NCI-H2196 treated with DMSO at 0.1 percent for 48 hours (cell line): ENCODE measurements around the gene CALML3.
A peak's percentile ranks its signal among the peaks of the same experiment; 100 is the strongest.

Source experiments
- DNase-seq: peaks from one replicate; lab custom pipeline; 2025; ENCODE audit not compliant: unreplicated experiment; lab: John Stamatoyannopoulos, UW

Gene CALML3

DNA sequence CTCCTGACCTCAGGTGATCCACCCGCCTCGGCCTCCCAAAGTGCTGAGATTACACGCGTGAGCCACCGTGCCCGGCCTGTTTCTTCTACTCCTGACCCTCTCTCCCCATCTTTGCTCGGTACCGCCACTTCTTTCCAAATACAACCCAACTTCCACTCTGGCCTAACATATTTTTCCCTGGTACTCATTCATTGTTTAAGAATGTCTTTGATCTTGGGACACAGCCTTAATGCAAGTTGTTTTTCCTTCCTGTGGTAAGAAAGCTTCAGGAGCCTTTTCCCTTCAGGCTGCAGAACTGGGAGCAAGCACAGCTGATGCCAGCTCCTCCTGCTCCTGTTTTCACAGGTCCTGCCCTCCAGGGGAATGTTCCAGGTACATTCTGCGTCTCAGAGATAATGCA, 13.7 kb downstream of the CALML3 start:
- DNase-seq, result no peak

DNA sequence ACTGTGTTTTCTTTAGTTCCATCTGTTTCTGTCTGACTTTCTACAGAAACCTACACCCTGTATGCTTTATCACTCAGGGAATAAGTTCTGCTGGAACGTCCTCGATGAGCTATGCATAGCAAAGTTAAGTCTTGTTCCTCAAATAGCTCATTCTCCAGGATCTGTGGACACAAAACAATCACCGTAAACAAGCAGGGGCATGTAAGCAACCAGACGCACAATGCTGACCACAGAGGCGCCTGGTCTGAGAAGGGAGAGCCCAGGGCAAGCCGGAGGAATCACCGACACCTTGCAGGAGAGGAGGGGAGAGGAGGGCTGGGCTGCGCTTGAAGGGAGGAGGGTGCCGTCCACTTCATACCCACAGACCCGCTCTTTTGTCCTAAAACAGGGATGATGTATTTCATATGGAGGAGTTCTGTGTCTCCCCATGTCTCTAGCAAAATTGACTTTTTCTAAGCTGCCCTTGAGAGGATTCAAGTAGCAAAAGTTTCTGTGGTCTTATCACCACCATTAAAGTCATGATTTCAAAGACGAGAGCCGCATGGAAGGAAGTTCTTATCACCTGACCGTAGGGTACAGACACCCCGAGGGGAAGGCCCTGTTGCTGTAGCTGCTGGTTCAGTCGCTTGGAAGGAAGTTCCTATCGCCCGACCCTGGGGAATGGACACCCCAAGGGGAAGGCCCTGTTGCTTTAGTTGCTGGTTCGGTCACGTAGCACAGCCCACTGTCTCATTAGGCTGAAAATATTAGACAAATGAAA, 14.3 kb downstream of the CALML3 start:
- no peak for DNase-seq

DNA sequence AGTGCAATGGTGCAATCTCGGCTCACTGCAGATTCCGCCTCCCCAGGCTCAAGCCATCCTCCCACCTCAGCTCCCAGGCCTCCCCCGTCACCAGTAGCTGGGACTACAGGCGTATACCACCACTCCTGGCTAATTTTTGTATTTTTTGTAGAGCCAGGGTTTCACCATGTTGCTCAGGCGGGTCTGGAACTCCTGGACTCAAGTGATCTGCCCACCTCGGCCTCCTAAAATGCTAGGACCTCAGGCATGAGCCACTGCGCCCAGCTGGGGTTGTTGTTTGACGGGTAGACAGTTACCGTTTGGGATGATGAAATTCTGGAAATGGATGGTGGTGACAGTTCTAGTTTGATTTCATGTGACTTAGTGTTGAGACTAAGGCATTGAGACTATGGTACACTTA, 15.3 kb downstream of the CALML3 start:
- DNase-seq, result no peak

DNA sequence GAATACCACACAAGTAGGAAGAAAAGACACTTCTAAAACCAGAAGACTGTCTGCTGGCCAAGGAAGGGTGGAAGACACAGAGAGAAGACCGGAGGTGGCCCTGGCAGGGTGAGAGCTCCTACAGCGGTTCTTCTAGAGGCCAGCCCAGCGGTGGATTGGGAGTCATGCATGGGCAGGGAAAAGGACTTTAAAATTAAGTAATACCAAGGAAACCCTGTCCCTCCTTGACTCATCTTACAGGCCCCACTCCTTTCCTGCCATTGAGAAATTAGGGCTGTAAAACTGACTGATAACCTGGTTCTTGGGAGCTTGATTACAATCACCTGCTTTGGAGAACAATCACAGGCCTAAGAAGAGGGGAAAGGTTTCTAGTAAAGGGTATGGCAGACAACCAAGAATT, 16.1 kb downstream of the CALML3 start:
- DNase-seq, result no peak

DNA sequence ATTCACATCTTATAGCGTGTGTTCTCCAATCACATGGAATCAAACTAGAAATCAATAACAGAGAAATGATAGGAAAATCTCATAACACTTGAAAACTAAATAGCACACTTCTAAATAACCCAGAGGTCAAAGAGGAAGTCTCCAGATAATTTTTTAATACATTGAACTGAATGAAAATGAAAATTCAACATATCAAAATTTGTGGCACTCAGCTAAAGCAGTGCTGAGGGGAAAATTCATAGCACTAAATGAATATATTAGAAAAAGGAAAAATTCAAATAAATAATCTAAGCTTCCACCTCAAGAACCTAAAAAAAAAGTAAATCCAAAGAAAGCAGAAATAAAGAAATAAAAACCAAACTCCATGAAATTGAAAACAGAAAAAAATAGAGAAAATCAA, 17.3 kb downstream of the CALML3 start:
- no peak for DNase-seq

DNA sequence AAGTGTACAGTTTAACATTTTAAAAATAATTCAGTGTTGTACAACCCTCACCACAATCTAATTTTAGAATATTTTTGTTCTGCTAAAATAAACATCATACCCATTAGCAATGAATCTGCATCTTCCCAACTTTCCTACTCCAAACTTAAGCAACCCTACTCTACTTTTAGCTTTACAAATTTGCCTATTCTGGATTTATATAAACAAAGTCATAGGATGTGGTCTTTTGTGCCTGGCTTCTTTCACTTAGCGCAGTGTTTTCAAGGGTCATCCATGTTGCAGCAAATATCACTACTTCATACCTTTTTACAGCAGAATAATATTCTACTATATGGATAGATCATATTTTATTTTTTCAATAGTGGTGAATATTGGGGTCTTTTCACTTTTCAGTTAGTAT, 18.9 kb downstream of the CALML3 start:
- DNase-seq, result no peak

DNA sequence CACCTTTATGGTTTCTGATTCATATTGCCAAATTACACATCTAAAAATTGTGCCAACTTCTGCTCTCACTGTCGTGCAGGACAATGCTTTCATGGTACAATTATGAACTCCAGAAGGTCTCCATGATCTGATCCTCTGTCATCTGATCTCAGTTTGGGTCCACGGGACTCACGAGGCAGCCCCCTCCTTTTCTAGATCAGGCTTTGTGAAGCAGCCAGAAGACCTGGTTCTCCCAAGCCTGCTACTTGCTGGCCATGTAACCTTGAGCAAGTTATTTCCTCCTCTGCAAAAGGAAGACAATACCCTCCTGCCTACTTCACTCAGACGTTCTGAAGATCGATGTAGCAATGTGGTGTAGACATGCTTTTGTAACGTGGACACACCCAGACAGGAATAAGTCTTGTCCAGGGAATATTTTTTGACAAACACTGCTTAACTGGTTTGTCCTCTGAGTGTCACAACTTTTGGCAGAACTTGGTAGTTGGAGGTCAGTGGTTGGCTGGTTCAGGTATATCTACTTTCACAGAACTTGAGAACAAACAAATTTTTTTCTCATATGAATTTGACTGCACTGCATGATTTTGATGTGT, 19.6 kb downstream of the CALML3 start:
- no peak for DNase-seq

DNA sequence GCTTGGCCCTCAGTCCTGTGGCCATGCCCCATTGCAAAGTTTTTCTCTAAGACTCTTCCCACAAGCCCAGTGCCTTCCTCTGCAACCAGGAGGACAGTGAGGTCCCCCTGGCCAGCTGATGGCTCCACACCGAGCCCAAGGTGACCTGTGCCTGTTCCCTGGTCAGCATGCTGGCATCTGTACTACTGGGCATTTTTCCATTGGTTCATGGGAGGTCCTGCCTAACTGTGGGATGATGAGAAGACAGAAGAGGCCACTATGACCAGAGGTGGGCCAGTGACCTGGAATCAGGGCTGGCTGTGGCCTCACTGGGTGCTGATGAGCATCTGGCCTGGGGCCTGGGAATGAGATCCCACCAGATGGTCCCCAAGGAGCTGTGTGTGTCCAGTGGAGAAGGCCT, 20.2 kb downstream of the CALML3 start:
- DNase-seq, result no peak

DNA sequence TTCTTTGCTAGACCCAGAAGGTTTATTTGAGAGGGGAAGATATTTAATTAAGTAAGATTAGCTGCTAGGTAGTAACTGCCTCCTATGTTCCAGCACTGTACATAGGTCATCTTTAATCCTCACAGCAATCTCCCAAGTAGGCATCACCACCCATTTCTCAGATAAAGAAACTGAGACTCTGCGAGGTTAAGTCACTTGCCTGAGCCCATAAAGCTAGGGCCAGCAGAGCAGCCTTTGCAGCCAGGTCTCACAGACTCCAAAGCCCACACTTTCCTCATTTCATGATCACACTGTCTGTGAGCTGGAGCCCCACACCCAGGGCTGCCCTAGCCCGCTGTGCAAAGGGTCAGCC, 20.6 kb downstream of the CALML3 start:
- DNase-seq, result no peak

DNA sequence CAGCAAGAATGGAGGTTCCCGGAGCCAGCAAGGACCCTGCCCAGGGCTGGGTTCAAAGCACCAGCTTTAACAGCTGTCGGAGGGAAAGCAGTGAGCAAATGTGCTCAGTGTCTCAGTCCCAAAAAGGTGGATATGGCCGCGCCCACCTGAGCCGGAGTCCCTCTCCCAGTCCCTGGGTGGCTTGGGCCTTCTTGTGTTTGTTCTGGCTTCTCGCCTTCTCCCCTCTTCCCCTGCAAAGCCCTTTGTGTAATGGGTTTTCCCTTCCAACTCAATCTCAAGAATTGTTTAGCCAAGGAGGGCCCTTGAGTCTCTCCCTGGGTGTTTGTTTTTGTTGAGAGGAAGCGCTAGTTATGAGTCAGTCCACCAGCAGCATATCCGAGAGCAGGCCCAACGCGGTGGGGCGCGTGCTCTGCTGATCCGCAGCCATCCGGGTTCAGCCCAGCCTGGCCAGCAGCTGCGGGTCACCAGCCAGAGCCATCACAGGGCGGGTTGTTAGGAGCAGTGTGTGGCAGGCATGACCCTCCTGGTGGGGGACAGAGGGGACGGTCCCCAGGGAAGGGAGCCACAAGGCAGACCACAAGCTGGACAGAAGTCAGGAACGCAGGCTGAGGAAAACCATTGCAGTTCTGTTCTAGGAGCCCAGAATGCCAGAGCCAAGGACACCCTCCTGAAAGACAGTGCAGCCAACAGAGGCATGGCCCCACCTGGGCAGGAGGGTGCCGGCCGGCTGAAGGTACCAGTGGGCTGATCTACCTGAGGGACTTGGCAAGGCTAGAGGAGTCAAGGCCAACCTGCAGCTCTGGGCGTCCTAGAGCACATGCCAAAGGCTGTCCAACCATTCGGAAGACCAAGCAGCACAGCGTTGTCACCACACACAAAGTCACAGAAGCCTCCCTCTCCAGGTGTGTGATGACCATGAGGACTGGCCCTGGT, 21.3 kb downstream of the CALML3 start:
- peak; percentile 34 for DNase-seq

DNA sequence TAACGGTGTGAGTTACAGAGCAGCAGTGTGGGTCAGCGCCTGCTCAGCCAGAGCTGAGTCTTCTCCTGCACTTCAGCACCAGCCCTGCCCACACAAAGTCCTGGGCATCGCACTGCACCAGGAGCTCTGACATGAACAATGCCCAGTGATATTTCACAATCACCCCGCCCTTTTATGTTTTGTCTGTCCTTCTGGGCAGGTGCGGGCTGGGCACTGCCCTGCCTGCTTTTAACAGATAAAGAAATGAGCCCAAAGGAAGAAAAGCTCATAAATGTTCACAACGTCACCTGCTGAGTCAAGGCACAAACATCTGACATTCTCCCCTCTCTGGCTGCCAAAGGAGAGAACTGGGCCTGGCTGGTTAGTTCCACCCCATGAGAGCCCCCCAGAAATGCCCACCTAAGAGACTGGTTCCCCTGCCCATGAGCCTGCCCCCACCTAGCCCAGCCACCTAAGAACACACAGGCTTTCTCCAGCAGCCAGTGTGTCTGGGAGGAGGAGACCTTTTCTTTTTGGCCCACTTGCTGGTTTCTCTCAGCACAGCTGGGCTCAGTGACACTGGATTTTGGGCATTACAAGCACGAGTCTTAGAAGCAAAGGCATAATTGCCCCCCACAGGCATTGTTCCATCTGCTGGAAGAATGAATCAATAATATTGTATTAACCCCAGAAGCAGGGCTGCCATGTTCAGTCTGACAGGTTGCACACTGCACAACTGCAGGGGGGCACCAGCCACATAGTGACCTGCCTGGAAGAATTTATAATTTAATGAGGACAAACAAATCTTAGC, 22.3 kb downstream of the CALML3 start:
- peak; percentile 39 for DNase-seq

DNA sequence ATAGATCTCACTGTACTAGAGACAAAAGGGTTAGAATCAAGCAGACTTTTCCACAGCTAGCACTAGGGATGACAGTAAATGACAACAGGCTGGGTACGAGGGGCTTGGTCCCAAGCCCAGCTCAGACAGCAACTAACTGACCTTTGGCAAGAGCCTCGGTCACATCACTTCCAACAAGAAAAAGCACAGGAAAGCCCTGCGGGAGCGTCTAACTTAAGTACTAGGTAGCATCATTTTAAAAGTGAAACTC, 22.8 kb downstream of the CALML3 start:
- no peak for DNase-seq

DNA sequence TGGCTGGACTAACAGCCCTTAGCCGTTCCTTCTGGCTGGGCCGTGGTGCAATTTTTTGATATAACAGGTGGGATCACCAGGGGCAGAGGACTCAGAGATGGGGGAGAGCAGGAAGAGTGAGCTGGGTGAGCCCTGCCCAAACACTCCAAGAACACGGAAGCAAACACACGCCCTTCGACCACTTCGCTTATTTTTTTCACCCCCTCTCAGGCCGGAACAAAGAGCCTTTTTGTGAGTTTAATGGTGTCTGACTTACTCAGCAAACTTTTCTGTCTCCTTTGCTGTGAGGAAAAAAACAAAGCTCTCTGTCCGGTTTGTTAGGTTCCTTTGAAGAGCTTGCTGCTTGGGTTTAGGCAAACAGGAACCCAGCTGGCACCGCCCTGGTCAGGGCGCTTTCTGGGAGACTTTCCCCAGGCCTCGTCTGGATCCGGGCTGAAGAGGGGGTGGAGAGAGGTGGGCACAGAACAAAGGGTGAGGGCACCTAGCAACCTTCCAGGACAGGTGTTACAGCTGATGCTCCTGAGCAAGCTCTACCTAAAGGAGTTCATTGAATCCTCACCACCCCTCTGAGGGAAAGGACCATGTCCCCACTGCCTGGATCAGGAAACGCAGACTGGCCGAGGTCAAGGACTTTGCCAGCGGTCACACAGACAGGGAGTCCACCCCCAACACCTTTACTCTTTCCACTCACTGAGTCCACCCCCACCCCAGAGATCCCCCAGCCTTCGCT, 23.3 kb downstream of the CALML3 start:
- no peak for DNase-seq

DNA sequence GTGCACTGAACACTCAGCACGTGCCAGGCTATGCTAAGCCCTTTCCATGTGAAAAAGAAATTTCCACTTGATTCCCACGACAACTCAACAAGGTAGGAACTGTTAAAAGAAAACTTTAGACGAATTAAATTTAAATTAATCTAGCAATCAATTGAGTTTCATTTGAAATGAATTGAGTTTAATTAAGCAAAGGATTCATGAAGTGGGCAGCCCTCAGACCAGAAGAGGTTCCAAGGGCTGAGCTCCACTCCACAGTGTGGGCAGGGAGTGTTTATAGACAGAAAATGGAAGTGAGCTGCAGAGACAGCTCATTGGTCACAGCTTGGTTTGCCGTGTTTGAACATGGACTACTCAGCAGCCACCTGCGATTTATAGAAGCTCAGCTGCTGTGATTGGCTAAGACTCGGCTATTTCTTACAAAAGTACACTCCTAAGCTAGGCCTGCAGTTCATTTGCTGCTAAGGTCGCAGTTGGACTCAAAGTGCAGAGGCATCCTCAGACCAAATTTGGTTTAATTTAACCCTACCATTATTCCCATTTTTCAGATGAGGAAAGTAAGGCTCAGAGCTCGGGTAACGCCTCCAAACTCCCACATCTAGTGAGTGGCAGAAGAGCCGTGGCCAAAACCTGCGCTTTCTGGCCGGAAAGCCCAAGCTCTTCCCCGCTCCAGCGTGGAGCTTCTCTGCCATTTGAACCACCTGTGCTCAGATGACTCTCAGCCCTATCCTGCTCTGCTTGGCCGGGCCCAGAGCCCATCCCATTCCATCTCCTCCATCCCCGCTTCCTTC, 24.9 kb downstream of the CALML3 start:
- no peak for DNase-seq

DNA sequence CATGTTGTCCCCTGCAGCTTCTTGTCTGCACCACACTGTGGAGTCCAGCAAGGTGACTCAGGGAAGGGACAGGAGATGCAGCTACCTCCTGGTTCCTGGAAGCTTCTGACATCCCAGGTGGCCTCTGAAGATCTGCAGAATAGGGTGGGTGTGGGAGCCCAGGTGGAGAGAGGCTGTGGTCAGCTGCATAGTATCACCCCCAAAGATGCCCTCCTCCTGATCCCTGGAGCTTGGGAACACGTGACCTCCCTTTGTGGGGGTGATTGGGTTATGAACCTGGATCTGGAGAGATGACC, 25.4 kb downstream of the CALML3 start:
- DNase-seq, result no peak

DNA sequence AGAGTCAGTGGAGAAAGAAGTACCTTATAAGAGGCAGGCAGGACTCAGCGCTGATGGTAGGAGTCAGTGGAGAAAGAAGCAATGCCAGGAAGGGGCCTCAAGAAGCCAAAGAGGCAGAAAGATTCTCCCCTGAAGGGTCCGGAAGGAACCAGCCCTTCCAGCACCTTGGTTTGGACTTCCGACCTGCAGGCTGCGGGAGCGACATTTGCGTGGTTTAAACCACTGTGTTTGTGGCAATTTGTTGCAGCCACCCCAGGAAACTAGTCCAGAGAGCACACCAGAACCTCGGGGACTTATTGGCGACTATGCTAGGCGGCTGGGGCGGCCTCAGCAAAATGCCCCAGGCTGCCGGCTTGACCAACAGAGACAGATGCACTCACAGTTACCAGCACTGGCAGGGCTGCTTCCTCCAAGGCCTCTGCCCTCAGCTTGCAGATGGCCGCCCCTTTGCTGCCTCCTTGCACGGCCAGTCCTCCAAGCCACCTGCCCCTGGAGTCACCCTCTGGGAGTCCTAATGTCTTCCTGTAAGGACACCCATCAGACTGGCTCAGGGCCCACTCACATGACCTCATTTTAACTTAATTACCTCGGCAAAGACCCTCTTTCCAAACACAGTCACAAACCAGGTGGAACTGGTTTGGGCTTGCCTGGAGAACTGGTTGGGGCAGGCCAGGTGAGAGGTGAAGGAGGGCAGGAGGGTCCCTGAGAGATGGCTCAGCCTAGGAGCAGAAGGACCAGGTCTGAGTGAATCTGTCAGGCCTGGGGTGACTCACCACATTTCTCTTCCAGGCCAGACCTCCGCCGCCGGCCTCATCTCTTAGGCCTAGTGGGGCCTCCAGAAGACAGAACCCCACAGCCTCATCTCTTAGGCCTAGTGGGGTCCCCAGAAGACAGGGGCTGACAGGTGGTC, 26.1 kb downstream of the CALML3 start:
- no peak for DNase-seq

DNA sequence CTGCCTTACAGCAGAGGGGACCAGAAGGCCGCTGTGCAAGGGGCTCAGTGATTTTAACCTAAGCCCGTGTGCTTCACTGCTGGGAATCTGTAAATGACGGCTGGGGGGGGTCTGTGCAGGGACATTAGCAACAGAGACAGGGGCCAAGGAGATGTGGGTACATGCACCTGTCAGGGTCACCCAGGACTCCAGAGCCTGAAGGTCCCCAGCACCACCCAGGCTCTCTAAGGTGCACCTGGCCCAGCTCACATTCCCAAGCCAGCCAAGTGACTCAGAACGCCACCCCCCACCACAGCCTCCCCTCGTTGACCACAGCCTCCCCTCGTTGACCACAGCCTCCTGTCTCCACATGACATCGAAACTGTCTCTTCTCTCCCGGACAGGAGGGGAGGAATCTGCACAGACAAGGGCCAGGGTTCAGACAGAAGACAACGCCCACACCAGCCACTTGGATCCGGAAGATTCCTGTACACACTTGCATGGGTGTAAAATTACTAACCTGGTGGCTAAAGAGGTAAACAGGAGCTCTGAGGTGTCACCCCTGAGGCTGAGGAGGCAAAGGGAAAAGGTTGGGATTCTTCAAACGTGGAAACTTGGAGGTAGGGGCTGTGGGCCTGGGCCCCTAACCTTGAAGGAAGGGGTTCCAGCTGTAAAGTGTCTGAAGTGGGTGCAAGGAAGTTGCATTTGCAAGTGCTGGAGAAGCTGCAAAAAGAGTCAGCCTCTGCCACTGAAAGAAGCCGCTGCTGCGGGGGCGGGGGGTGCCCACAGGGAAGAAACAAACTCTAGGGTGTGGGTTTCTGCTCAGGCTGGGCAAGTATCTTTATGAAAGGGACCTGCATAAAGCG, 27.0 kb downstream of the CALML3 start:
- DNase-seq, result no peak
